K562 (cell line): ENCODE data around the gene SRL. TPM values are rescaled to one million over a fixed set of nuclear protein-coding genes. Genes with fewer than 3 reads are reported as not detected.

Source experiments
- ATAC-seq: fragments of 200-7000 bp; cut with Tn5 transposase; 3 replicates; pipeline ENCODE4 v1.9.1; 2020; ENCODE audit warnings: moderate library complexity
- BruUV-seq: library from RNA; stranded (reverse); fragments of 400-500 nt; replicated peaks from 2 replicates; lab custom pipeline; 2021; lab: Mats Ljungman, UMichigan
- CTCF ChIA-PET: fragments of 300-600 bp; formaldehyde crosslinking; extraction: SDS; loops from one replicate; lab custom pipeline; 2021; ENCODE audit warnings: low intra/inter-chr PET ratio; lab: Yijun Ruan, JAX
- POLR2A ChIA-PET: fragments of 300-600, 350-650 bp; sonication (Branson Sonifier 250); formaldehyde crosslinking; extraction: SDS; loops from one replicate; lab custom pipeline; 2021; ENCODE audit warnings: antibody characterized with exemption, inconsistent platforms; lab: Yijun Ruan, JAX
- DNase-seq, 4 experiments: peaks; one replicate each; pipeline versions ENCODE4 v3.0.0 to v3.0.0-alpha.2; 2011 to 2018; ENCODE audit warnings: low spot score in 3 of 4, mixed read lengths in 3 of 4; ENCODE audit errors: extremely low read depth in 1 of 4
- FAIRE-seq: peaks from 2 replicates; lab custom pipeline; 2011; peaks lifted over from hg19 to GRCh38; lab: Jason Lieb, UNC
- H2AFZ ChIP-seq: 2 replicates; pipeline ENCODE4 v1.6.0; 2011; ENCODE audit warnings: low read depth, low read length, control low read depth, inconsistent platforms
- H3K27ac ChIP-seq: fragments of 200-600 bp; 3 replicates; pipeline ENCODE4 v1.8.0; 2011; ENCODE audit warnings: low read depth, mild to moderate bottlenecking, control low read depth, inconsistent platforms, low read length, moderate library complexity, mixed read lengths; ENCODE audit errors: extremely low read depth
- H3K27me3 ChIP-seq, 2 experiments: fragments of 300-600 bp in 1 of 2; 2 replicates in 1 of 2; 3 replicates in 1 of 2; pipeline versions ENCODE4 v1.6.0 to v1.8.0; 2011; ENCODE audit warnings: inconsistent platforms in 2 of 2, low read length in 2 of 2, mild to moderate bottlenecking in 1 of 2, mixed read lengths in 1 of 2, moderate library complexity in 1 of 2; ENCODE audit not compliant: control insufficient read depth in 2 of 2, insufficient read depth in 2 of 2
- H3K36me3 ChIP-seq: fragments of 300-600 bp; 3 replicates; pipeline ENCODE4 v1.8.0; 2011; ENCODE audit warnings: mild to moderate bottlenecking, low read length, inconsistent platforms; ENCODE audit not compliant: control insufficient read depth, insufficient read depth
- H3K4me1 ChIP-seq, 2 experiments: fragments of 200-600 bp in 1 of 2; replicated peaks in 1 of 2; 2 replicates in 1 of 2; 3 replicates in 1 of 2; pipeline versions ENCODE4 v1.5.1 to v1.8.0; 2011; ENCODE audit warnings: inconsistent platforms in 2 of 2, low read length in 2 of 2, mild to moderate bottlenecking in 1 of 2, mixed read lengths in 1 of 2, moderate library complexity in 1 of 2; ENCODE audit not compliant: control insufficient read depth in 2 of 2, insufficient read depth in 2 of 2
- H3K4me2 ChIP-seq: 2 replicates; pipeline ENCODE4 v1.6.1; 2011; ENCODE audit warnings: low read length, control low read depth, inconsistent platforms, mixed read lengths; ENCODE audit not compliant: insufficient read depth
- H3K4me3 ChIP-seq: fragments of 200-600 bp; sonication (generic), shearing (Covaris generic); 2 replicates; pipeline ENCODE4 v1.5.1; 2016; ENCODE audit warnings: control low read depth, inconsistent platforms
- H3K79me2 ChIP-seq: fragments of 200-600 bp; 3 replicates; pipeline ENCODE4 v1.8.0; 2011; ENCODE audit warnings: low read length, inconsistent platforms; ENCODE audit not compliant: control insufficient read depth, insufficient read depth
- H3K9ac ChIP-seq, 2 experiments: 2 replicates each; pipeline versions ENCODE4 v1.6.0 to v1.6.1; 2011; ENCODE audit warnings: low read depth in 2 of 2, low read length in 2 of 2, control low read depth in 1 of 2, inconsistent platforms in 1 of 2, mild to moderate bottlenecking in 1 of 2, mixed read lengths in 1 of 2; ENCODE audit not compliant: insufficient read depth in 1 of 2
- H3K9me1 ChIP-seq: one replicate; pipeline ENCODE4 v1.6.0; 2011; ENCODE audit warnings: inconsistent platforms, mild to moderate bottlenecking, low read length, moderate library complexity; ENCODE audit not compliant: control insufficient read depth, insufficient read depth
- H3K9me3 ChIP-seq: replicated peaks from 2 replicates; pipeline ENCODE4 v1.5.1; 2011; ENCODE audit warnings: low read depth, low read length, inconsistent platforms; ENCODE audit not compliant: control insufficient read depth, insufficient read depth
- H4K20me1 ChIP-seq: replicated peaks from 2 replicates; pipeline ENCODE4 v1.6.1; 2011; ENCODE audit warnings: low read length, inconsistent platforms, mixed read lengths; ENCODE audit not compliant: control insufficient read depth, insufficient read depth
- ELF2 ChIP-seq: fragments of 250-450 bp; sonication (Bioruptor Pico); IDR thresholded peaks from 2 replicates; pipeline ENCODE4 v1.5.0; 2021; ENCODE audit warnings: mild to moderate bottlenecking
- NR4A1 ChIP-seq, 2 experiments: fragments of 250-450 bp in 1 of 2; fragments of 450-650 bp in 1 of 2; sonication (Bioruptor Pico) in 1 of 2; IDR thresholded peaks; 2 replicates each; pipeline versions ENCODE4 v1.4.0 to v1.6.1; 2016 to 2020; ENCODE audit warnings: mild to moderate bottlenecking in 2 of 2, missing compliant biosample characterization in 1 of 2, missing genetic modification characterization in 1 of 2, moderate library complexity in 1 of 2
- RBM17 ChIP-seq: fragments of 200-400 bp; formaldehyde crosslinking; IDR thresholded peaks from 2 replicates; pipeline ENCODE4 v1.6.1; 2017; ENCODE audit warnings: low read depth, mild to moderate bottlenecking, low read length, borderline replicate concordance
- SMAD4 ChIP-seq: fragments of 250-450 bp; sonication (Bioruptor Pico); conservative IDR thresholded peaks from 2 replicates; pipeline ENCODE4 v1.8.0; 2021; ENCODE audit warnings: inconsistent platforms, mild to moderate bottlenecking, moderate library complexity
- SMARCC2 ChIP-seq: fragments of 450-650 bp; IDR thresholded peaks from 2 replicates; pipeline ENCODE4 v1.6.1; 2017; ENCODE audit warnings: antibody characterized with exemption, moderate library complexity, mild to moderate bottlenecking, low read depth
- ZNF121 ChIP-seq: sonication (generic); formaldehyde crosslinking; conservative IDR thresholded peaks from 2 replicates; pipeline ENCODE4 v1.8.0; 2022; ENCODE audit warnings: missing genetic modification reagents
- ZNF561 ChIP-seq: fragments of 450-650 bp; formaldehyde crosslinking; conservative IDR thresholded peaks from 2 replicates; pipeline ENCODE4 v1.4.0; 2020; ENCODE audit warnings: mild to moderate bottlenecking, moderate library complexity
- WGBS: fragments of 100-300 bp; shearing (Covaris generic); methylation state at CpG from one replicate; pipeline ENCODE4 v1.1.6; 2016; ENCODE audit warnings: low coverage, mixed read lengths; ENCODE audit not compliant: insufficient coverage; ENCODE audit errors: missing lambda C conversion rate; 5-methylcytosine and 5-hydroxymethylcytosine counted together
- in situ Hi-C: fragments of 300-500 bp; cut with MboI; formaldehyde crosslinking; loops from 4 replicates; pipeline ENCODE4 v1.15.0; 2018; ENCODE audit warnings: inconsistent platforms, mixed read lengths
- intact Hi-C: fragments of 100-400 bp; cut with micrococcal nuclease; formaldehyde crosslinking; loops from 2 replicates; pipeline ENCODE4 v1.14.2; 2022
- polyA plus RNA-seq, 8 experiments: library from polyadenylated mRNA; depleted of rRNA in 4 of 8; stranded (reverse) in 5 of 8; unstranded in 3 of 8; fragments of >200 nt; fragmentation: Nextera tagmentation in 2 of 8; fragmentation: Illumina TruSeq in 1 of 8; extraction: Ambion mirVana in 2 of 8; extraction: Trizol in 1 of 8; gene quantifications; 2 replicates each; pipeline versions ENCODE4 v1.2.1 to v1.2.3, GENCODE V29; 2011 to 2014; ENCODE audit warnings: inconsistent platforms in 1 of 8, missing spikeins in 1 of 8
- total RNA-seq, 7 experiments: library from RNA; depleted of rRNA in 6 of 7; stranded (reverse); fragments of >200 nt in 6 of 7; fragmentation: Illumina TruSeq in 2 of 7; extraction: Trizol in 2 of 7; gene quantifications; 2 replicates each; pipeline versions ENCODE4 v1.2.1 to v1.2.3, GENCODE V29; 2011 to 2021; ENCODE audit warnings: low replicate concordance in 1 of 7
- TF ChIP-seq, protein P1 (sequence below): fragments of 250-450 bp; sonication (Bioruptor Pico); IDR thresholded peaks from 2 replicates; pipeline ENCODE4 v1.8.0; 2022; ENCODE audit warnings: inconsistent platforms, mild to moderate bottlenecking, moderate library complexity, borderline replicate concordance
- TF ChIP-seq, protein P2 (sequence below): IDR thresholded peaks from 2 replicates; pipeline ENCODE4 v1.6.1; 2016; ENCODE audit warnings: missing genetic modification characterization, missing compliant biosample characterization

SRL gene
- total and polyA plus RNA-seq, 9 of the 15 experiments (the other 6 are each of a cell fraction or from before 2014, with no cell fraction given): 0.01 TPM; not detected in 8

DNA sequence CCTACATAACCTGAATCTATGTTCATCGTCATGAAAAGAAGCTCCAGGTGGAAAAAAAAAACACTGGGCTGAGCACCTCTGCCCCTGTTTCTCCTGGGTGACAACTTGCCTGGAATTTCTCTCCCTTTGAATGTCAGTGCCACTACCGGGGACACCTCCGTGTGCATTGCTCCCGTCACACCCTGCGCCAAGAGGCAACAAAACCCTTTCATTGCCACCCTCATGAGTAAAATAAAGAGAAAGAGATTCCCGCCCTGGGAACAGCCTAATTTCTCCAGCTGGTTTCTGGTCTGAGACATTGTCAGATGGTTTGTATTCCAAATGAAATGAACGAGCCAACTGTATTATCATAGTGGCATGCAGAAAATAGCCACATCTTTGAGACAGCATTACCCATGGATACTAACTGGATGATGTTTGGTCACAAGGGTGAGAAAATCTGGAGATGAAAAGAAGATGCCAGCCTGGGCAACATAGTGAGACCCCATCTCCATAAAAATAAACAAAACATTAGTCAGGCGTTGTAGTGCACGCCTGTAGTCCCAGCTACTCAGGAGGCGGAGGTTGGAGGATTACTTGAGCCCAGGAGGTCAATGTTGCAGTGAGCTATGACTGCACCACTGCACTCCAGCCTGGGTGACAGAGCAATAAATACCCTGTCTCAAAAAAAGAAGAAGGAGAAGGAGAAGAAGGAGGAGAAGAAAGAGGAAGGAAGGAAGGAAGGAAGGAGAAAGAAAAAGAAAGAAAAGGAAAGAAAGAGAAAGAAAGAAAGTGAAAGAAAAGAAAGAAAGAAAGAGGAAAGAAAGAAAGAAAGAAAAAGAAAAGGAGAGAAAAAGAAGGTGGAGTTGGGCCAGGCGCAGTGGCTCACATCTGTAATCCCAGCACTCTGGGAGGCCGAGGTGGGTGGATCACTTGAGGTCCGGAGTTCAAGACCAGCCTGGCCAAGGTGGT is 83.5 kb downstream of the SRL start:
- TF ChIP-seq ZNF121 (CRISPR knock-in tag) (peak; percentile 75), ELF2 (CRISPR knock-in tag) (no peak), SMARCC2 (no peak), RBM17 (no peak), ZNF561 (no peak), SMAD4 (CRISPR knock-in tag) (no peak), NR4A1 (CRISPR knock-in tag; IDR thresholded peaks at IDR 0.05) (no peak), NR4A1 (tag; IDR thresholded peaks at IDR 0.05) (no peak)
- TF ChIP-seq, protein P1, sequence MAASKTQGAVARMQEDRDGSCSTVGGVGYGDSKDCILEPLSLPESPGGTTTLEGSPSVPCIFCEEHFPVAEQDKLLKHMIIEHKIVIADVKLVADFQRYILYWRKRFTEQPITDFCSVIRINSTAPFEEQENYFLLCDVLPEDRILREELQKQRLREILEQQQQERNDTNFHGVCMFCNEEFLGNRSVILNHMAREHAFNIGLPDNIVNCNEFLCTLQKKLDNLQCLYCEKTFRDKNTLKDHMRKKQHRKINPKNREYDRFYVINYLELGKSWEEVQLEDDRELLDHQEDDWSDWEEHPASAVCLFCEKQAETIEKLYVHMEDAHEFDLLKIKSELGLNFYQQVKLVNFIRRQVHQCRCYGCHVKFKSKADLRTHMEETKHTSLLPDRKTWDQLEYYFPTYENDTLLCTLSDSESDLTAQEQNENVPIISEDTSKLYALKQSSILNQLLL (CRISPR knock-in tag): no peak
- TF ChIP-seq, protein P2, sequence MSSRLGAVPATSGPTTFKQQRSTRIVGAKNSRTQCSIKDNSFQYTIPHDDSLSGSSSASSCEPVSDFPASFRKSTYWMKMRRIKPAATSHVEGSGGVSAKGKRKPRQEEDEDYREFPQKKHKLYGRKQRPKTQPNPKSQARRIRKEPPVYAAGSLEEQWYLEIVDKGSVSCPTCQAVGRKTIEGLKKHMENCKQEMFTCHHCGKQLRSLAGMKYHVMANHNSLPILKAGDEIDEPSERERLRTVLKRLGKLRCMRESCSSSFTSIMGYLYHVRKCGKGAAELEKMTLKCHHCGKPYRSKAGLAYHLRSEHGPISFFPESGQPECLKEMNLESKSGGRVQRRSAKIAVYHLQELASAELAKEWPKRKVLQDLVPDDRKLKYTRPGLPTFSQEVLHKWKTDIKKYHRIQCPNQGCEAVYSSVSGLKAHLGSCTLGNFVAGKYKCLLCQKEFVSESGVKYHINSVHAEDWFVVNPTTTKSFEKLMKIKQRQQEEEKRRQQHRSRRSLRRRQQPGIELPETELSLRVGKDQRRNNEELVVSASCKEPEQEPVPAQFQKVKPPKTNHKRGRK: peak; percentile 85

More for the DNA sequence above, 83.5 kb downstream of the SRL start:
- in situ Hi-C loops (no loop called here), intact Hi-C loops (no loop called here)
- WGBS: 3% methylated on average over 13 of the region's 13 CpGs
- H3K9me3 ChIP-seq: no peaks in the 10 kb centered on the region
- no TSS peak for BruUV-seq
- ChIA-PET CTCF (no interaction called here), POLR2A (interaction anchor here (0.6 to 1.1 kb wide), 3 partner anchors 11 to 61 kb away, joined by 3 read pairs; no protein-coding TSS in a partner anchor)
- no peaks in the 10 kb centered on the region; a peak in 1 of 5 replicates for H3K4me1 ChIP-seq
- H2AFZ ChIP-seq: no peak overlapping the region
- no peaks in the 10 kb centered on the region for H3K79me2 ChIP-seq
- H3K27me3 ChIP-seq: peaks cover 17 to 46% of the 10 kb centered on the region in 2 experiments
- ATAC-seq (no peak), FAIRE-seq (peak; percentile 59), DNase-seq (no peak)
- H3K27ac ChIP-seq: no peak overlapping the region
- no peaks in the 10 kb centered on the region for H3K36me3 ChIP-seq
- H3K4me2 ChIP-seq: no peak overlapping the region
- no peak overlapping the region for H3K9ac ChIP-seq
- no peak overlapping the region for H3K4me3 ChIP-seq
- no peaks in the 10 kb centered on the region for H3K9me1 ChIP-seq
- H4K20me1 ChIP-seq: no peaks in the 10 kb centered on the region
